Spleen (tissue), 7 donors: ENCODE measurements around the gene MYOM3.

ENCODE experiments used
- CTCF ChIP-seq, 11 experiments: fragments of 200-600 bp in 7 of 11; fragments of 450-650 bp in 4 of 11; sonication (generic) in 4 of 11; IDR thresholded peaks in 8 of 11; conservative IDR thresholded peaks in 3 of 11; 1 replicate in 7 of 11; 2 replicates in 4 of 11; pipeline versions ENCODE4 v1.4.0 to v1.8.0; 2016 to 2021; ENCODE audit warnings: antibody characterized with exemption in 11 of 11, inconsistent platforms in 4 of 11, mild to moderate bottlenecking in 1 of 11
- POLR2A ChIP-seq, 3 donors: fragments of 450-650 bp; IDR thresholded peaks; one replicate each; pipeline ENCODE4 v1.5.1; 2017; ENCODE audit warnings: antibody characterized with exemption in 3 of 3, mild to moderate bottlenecking in 1 of 3
- donor health status: DM: no; HTN: no; CAD: no; lungs with moderate emphysema.
- donor health status: DM: no; HTN: no; CAD: no.
- donor health status: DM: no; HTN: no; CAD: no.

GRCh38 chr1:24100945-24101737 is 10.8 kb downstream of the MYOM3 start:
- TF ChIP-seq CTCF (IDR thresholded peaks at IDR 0.05 in 8 of 11, conservative IDR thresholded peaks at IDR 0.05 in 3 of 11): no peak
- no peak for TF ChIP-seq POLR2A (IDR thresholded peaks at IDR 0.05)
